Measurements from ENCODE around the gene SNCG. TPM values are rescaled to one million over a fixed set of nuclear protein-coding genes. Genes with fewer than 3 reads are reported as not detected.
"Not testable (repeated sequence)": the region's sequence is repeated elsewhere in the genome, so short reads cannot be mapped to it uniquely, and the experiment has no call there.

Gene SNCG
- 108 and 137 TPM in 2 replicates for total RNA-seq

DNA sequence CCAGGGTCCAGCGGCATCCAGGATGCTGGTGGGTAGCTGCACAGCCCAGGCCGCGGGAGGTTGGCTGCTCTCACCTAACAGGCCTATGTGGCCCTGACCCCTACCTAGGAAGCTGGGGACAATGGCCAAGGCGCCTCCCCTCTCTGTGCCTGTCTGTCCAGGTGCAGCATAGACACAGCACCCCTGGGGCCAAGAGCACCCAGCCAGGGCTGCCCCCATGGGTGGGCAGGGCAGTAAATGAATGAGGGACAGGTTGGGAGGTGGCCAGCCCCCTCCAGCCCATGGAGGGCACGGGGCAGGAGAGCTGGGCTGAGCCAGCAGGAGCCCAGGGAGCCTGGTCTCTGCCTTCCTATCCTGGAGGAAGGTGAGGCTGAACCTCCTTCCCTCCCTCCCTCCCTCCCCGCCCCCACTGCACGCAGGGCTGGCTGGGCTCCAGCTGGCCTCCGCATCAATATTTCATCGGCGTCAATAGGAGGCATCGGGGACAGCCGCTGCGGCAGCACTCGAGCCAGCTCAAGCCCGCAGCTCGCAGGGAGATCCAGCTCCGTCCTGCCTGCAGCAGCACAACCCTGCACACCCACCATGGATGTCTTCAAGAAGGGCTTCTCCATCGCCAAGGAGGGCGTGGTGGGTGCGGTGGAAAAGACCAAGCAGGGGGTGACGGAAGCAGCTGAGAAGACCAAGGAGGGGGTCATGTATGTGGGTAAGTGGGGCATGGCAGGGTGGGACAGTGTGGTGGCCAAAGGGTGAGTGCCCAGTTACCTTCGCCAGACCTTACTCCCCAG, at the start of gene SNCG:
Gene SNCG (plus strand): TSS at position 484 of the 785 bp plus-strand sequence. CDS start 99 bp downstream, at position 583.
- DNase-seq (ENCODE audit: low read depth in 2 of 2), result peak; percentile 35 to 70

DNA sequence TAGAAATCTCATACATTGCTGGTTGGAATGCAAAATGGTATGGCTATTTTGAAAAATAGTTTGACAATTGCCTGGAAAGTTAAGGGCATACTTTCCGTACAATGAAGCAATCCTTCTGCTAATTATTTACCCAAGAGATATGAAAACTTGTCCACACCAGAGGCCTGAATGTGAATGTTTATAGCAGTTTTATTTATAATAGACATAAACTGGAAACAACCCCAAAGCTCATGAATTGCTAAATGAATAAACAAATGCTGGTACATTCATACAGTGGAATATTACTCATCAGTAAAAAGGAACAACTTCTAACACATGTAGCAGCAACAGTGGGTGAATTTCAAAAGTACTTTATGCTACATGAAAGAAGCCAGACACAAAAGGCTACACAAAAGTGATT, 43.7 kb upstream of the SNCG start:
- no peak for DNase-seq (ENCODE audit: low read depth in 2 of 2)

DNA sequence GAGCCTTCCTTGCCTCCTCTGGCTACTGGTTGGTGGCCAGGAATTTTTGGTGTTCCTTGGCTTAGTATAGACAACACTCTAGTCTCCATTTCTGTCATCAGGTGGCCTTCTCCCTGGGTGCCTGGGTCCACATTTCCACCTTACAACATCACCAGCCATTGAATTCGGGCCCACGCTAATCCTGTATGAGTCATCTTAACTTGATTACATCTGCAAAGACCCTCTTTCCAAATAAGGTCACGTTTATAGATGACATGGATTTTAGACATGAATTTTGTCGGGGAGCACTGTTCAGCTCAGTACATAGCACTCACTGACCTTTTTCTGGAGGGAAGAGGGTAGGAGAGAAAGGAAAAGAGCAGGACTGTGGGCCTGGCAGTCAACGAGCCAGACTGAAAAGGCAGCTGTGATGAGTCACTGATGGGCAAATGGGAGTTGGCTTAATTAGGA, 40.4 kb upstream of the SNCG start:
- no peak for DNase-seq (ENCODE audit: low read depth in 2 of 2)

DNA sequence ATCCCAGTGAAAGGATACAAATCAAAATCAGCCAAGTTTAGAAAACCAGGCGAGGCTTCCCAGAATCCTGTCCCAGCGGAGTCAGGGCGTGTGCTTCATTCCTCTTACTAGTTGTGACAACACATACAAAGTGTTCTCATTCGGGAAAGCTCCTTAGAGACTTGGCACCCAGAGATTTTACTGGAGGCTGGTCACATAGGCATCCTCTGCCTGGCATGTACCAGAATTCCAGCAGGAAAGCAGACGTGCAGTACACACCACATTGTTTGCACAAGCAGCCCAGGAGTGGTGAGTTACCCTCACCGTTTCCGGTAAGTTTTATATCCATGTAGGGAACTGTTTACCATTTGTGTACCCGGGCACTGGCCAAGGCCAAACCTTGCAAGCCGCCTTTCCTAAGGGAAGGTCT, 35.8 kb upstream of the SNCG start:
- DNase-seq (ENCODE audit: low read depth in 2 of 2), result no peak

DNA sequence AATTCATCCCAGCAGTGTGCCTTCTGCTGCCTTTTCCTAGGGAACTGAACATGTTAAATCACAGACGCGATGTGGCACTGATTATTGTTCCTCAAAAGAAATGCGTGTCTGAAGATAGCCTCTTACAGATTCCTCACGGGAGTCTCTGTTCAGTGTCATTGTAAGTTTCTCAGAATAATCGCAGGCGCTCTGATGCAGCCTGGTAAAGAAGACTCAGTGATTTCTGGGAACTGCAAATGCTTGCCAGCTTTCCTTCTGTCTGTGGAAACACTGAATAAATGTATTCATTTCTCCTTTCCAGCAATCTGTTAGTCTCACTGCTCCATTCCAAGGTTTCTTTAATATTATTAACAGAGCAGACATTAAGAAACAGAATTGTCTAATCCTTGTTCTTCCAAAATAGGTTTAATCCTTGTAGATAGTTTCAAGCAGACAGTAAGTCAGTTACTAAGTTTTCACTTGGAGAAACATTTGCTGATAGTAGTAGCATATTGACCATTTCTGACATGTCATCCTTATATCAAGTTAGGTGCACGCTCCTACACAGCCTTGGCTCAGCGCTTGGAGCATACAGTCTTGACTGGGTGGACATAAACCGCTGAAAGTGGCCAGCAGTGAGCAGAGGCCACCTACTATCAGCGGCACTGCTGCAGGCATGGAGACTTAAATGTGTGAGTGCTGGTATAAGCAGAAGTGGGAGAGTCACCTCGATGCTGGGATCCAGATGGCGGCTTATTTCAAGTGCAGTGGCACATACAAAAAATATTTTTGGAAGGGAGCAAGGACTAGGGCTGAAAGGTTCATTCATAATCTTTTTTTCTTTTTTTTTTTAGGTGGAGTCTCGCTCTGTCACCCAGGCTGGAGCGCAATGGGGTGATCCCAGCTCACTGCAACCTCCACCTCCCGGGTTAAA, 28.7 kb upstream of the SNCG start:
- DNase-seq (ENCODE audit: low read depth in 2 of 2), result no peak

DNA sequence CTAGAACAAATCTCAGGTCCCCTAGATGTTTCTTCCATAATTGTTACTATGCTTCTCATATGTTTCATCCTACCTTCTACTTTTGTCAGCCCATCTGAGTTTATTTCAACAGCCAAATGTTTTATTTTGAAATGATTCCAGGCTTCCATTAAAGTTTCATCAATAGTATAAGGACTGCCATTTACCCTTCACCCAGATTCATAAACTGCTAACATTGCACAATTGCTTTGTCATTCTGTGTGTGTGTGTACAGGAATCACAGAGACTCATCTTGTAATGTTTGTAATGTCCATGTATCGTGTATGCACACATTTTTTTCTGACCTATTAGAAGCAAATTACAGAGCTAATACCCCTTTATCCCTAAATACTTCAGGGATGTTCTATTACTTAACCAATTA, 26.5 kb upstream of the SNCG start:
- no peak for DNase-seq (ENCODE audit: low read depth in 2 of 2)

DNA sequence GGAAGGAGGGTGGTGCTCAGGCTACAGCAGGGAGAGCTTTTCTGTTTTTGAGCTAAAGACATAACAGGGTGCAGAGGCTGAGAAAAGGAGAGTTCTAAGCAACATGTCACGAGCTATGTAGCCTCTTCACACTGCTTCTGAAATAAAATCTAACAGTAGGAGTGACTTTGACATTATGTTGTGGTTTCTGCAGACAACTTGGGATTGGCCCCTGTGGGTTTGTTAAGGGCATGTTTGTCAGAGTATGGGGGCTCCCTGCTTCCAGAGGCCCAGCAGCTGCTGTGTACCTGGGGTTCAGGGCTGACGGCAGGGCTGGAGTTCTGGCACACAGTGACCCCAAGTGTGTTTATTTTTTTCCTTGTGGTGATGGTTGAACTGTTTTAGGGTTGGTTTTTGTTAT, 25.7 kb upstream of the SNCG start:
- no peak for DNase-seq (ENCODE audit: low read depth in 2 of 2)

DNA sequence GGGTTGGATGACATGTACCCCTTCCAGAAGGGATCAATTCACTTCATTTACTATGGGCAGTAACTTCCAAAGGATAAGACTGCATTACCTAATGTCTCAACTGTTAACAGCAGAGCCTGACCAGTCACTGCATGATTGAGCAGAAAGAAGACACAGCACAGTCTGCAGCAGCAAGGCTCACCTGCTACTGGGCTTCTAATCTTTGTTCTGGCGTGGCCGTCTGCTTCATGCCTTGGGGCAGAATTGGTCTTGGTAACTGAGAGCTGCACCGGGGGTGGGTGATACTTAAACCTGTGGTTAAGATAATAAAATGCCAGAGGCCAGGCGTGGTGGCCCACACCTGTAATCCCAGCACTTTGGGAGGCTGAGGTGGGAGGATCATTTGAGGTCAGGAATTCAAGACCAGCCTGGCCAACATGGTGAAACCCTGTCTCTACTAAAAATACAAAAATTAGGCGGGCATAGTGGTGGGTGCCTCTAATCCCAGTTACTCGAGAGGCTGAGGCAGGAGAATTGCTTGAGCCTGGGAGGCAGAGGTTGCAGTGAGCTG, 24.2 kb upstream of the SNCG start:
- DNase-seq (ENCODE audit: low read depth in 2 of 2), result not testable (repeated sequence)

DNA sequence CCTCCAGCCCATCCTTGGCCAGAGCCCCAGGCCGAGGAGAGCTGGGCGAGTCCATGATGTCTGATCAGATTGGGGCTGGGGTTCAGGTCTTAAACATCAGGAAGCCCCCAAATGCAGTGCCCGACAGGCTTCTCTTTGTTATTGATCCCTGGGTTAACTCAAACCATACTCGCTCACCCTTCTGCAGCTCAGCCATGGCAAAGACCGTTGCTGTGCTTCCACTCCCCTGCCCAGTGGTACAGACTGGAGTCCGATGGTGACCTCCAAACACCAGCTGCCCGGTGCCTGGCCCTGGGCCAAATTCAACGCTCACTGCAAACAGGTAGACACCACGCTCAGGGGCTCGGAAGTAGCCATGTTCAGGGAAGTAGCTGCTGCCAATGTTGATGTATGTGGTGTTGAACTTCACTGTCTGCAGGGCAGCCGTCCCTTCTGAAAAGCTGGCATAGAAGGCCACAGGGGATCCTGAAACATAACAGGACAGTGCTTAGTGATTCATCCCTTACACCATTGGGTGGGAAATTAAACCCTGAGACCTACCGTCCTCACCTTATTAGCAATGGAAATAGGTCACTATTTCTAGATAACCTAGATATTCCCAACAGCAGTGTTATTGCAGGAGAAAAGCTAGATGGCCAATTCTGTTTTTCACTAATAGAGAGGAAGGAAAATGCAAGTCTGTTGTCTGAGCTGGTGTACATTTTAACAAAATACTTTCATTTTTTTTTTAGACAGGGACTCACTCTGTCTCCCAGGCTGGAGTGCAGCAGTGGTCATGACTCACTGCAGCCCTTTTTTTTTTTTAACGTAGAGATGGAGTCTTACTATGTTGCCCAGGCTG, 21.5 kb upstream of the SNCG start:
- DNase-seq (ENCODE audit: low read depth in 2 of 2), result no peak

DNA sequence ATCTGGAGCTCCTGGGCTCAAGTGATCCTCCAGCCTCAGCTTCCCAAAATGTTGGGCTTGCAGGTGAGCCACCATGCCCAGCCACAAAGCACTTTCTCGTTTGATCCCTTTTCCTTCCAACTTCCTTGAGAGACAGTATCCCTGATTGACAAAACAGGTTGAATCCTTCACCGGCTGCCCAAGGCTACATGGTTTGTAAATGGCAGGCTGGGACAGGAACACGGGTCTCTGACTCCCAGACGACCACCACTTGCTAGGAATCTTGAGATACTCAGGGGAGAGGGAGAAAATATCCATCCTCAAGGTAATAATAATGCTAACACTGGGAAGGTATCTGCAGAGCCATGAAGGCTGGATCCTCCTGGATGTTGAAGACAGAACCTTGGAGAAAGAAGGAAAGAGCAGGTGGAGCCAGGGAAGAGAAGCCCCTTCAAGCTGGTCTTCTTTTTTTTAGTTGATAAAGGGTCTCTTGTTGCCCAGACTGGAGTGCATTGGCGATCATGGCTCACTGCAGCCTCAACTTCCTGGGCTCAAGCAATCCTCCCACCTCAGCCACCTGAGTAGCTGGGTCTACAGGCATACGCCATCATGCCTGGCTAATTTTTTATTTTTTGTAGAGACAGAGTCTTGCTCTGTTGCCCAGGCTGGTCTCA, 20.8 kb upstream of the SNCG start:
- no peak for DNase-seq (ENCODE audit: low read depth in 2 of 2)

DNA sequence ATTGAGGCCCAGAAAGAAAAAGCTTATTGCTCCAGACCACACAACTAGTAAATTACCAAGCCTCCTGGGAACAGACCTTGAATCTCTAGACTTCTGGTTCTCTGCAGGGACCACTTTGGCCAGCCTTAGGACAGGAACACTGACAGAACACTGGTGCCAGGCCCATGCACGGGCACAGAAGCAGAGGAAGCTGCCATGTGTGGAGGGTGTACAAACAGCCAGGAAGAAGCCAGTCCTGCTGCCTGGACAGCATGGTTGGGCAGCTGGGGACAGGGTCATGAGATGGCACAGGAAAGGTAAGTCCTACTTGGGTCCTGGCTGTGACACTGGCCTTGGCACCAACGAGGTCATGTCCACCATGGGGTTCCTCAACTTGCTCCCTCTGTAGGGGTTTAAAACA, 20.1 kb upstream of the SNCG start:
- no peak for DNase-seq (ENCODE audit: low read depth in 2 of 2)

DNA sequence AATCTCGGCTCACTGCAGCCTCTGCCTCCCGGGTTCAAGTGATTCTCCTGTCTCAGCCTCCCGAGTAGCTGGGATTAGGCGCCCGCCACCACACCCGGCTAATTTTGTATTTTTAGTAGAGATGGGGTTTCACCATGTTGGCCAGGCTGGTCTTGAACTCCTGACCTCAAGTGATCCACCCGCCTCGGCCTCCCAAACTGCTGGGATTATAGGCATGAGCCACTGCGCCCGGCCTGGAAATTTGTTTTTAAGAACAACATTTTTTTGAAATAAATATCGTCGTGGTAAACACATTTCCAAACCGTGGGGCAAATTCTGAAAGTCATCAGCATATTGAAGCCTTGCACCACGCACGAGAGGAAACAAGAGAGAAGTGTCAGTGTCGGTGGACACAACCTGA, 18.3 kb upstream of the SNCG start:
- not testable (repeated sequence) for DNase-seq (ENCODE audit: low read depth in 2 of 2)

DNA sequence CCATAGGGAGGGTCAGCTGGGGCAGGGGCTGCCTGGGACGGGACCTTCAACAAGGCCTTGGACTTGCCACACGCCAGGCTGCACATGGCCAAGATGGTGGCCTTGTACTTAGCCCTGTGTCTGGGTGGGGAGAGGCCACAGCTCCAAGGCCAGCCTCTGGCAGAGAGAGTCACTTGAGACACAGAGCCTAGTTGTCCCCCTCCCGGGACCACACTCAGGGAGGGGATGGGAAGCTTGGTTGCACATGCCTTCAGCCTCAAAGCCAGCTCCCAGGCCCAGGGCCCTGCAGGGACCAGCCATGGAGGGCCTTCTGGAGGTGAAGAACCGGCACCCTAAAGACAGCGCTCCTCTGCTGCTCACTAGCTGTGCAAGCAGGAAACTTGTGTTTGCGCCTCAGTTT, 17.7 kb upstream of the SNCG start:
- DNase-seq (ENCODE audit: low read depth in 2 of 2), result no peak

DNA sequence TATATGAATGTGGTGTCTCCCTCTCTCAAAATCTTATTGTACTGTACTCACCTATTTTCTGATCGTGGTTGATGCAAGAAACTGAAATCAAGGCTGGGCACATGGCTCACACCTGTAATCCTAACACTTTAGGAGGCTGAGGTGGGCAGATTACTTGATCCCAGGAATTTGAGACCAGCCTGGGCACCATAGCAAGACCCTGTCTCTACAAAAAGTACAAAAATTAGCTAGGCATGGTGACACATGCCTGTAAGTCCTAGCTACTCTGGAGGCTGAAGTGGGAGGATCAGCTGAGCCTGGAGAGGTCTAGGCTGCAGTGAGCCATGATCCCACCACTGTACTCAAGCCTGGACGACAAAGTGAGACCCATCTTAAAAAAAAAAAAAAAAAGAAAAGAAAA, 17.0 kb upstream of the SNCG start:
- no peak for DNase-seq (ENCODE audit: low read depth in 2 of 2)

DNA sequence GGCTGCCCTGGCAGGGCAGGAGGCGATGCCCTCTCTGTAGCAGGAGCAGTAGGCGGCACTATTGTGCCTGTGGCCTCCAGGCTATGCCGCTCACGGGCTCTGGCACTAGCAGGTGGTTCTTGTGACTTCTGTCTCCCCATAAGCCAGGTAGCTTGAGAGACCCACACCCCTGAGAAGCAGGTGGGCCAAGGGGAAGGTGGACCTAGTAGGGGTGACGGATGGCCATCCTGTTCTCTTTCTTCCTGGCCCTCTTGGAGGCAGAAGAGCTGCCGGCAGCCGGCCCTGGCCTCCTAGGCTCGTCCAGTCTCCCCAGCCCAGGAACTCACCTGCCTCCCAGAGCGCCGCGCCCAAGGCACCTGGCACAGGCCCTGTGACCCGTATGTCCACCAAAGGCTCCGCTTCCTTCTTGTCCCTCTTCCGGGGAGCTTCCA, 16.4 kb upstream of the SNCG start:
- no peak for DNase-seq (ENCODE audit: low read depth in 2 of 2)

DNA sequence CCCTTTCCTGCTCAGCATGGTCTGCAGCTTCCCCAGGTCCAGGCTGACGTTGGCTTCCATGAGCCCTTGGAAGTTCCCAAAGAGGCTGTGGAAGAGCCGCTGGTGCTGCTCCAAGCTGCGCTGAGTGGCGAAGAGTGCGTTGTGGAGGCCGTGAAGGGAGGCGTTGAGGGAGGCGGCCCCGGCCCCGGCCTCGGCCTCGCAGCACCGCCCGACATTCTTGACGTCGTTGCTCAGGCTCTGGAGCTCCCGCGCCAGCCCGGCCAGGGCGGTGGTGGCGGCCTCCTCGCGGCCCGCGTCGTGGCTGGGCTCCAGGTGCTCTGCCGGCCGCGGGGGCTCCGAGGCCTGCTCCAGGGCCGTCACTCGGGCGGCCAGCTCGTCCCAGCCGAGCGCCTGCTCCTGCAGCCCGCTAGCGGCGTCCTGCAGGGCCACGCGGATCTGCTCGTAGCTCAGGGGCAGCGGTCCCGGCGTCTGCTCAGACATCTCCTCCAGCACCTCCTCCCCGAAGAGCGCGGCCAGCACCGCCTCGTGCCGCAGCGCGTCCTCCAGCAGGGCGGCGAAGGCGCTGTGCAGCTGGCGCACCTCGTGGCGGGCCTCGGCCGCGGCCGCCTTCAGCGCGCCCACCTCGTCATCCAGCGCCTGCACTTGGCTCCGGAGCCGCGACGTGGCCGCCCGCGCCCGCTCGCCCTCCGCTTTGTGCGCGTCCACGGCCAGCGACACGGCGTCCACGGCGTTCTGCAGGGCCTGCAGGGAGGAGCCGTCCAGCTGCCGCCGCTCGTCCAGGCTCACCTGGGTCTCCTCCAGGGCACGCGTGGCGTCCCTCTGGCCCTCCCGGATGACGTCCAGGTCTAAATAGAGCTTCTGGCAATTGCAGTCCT, 15.7 kb upstream of the SNCG start:
- DNase-seq (ENCODE audit: low read depth in 2 of 2), result no peak

DNA sequence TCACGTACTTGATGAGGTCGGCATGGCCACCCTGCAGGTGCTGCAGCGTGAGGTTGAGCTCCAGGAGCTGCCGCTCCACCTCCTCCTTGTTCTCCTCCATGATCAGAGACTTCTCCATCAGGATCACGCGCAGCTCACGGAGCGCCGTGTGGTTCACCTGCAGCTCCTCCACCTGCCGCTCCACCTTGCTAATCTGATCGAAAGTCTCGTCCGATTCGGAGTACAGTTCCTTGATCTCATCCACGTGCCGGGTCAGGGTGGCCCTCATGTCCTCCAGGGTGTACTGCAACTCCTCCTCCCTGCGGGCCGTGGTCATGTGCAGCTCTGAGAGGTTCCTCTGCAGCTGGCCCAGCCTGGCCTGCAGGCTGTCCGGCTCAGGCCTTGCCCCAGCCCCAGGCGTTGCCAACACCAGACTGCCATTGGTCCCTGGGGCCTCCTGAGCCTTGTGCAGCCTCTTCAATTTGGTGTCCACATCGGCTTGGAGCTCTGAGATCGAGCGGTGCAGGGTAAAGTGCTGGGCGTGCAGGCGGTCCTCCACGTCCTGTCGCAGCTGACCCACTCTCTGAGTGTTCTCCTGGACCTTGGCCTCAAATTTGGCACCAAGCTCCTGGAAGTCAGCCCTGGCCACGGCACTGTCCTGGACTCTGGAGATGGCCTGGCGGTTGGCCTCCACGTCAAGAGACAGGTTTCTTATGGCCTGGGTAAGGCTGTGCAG, 14.9 kb upstream of the SNCG start:
- no peak for DNase-seq (ENCODE audit: low read depth in 2 of 2)

DNA sequence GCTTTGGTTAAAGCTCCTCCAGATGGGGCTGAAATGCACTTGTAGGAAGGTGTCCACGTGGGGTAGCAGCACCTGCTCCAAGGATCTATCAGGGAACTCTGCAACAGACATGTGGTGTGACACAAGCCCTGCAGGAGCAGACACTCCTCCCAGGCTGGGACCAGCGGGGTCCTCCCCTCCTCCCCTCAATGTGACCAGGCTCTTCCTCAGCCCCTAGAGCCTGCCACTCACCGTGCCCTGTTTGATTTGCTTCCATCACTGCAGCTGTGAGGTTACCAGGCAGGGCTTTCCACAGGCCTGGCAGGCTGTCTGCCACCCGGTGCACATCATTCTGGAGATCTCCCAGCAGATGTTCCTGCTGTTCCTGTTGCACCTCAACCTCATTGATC, 14.4 kb upstream of the SNCG start:
- no peak for DNase-seq (ENCODE audit: low read depth in 2 of 2)

DNA sequence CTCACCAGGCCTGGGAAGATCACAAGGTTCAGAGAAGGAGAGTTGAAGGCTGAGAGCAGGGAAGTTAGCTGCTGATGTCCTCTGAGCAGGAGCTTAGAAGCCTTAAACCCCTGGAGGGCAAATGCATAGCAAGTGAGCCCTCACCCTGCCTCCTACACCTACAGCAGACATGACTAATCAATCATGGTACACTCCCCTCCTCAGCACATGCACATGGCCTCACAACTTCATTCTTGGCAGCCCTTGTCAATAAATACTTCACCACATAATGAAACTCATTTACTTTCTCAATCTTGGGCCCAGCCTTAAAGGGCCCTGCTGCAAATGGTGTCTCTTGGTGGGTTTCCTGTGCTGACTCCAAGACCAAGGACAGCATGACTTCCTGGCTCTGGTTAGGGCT, 13.9 kb upstream of the SNCG start:
- DNase-seq (ENCODE audit: low read depth in 2 of 2), result no peak
